CD4-positive, alpha-beta T cell treated with Interferon gamma for 1 hour (primary cell): ENCODE results near the gene LRCH1.

Source experiments
- DNase-seq: peaks from one replicate; pipeline ENCODE4 v3.0.0-alpha.2; 2020

Gene LRCH1

DNA sequence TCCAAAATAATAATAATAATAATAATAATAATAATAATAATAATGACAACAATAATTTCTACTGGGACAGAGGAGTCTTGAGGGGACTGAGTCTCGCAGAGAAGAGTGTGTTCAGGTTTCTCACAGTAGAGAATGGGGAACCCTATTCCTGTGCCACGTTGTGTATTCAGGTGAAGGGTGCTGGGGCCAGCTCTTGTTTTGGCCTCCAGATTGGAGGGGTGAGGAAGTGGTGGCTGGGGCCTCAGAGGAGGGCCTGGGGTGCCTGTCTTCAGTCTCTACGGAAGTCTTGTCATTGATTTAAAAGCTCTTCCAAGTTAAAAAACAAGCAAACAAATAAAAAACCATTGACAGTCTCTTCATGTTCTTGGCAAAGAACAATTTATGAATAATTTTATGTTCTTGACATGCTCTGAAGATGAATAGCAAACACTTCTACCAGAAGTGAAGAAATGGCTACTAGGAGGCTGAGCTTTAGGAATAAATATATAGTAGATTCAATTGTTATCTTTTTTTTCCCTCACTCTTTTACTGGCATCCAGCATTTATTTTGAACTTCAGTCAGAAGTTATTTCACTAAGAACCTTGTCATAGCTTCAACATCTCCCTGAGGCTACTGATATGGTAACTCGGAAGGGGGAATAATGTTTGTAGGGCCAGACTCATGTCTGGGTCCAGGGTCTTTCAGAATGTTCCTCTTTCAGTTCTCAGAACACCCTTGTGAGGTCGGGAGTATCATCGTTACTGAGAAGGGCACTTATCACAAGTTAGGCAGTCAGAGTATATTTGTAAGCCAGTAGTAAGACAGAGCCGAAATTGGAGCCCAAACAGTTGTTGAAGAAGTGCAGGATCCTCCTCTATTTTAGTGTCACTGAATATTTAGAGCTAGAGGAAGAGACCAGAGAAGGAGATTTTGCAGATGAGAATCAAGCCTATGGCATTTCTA is 13.1 kb downstream of the LRCH1 start:
- DNase-seq = no peak

DNA sequence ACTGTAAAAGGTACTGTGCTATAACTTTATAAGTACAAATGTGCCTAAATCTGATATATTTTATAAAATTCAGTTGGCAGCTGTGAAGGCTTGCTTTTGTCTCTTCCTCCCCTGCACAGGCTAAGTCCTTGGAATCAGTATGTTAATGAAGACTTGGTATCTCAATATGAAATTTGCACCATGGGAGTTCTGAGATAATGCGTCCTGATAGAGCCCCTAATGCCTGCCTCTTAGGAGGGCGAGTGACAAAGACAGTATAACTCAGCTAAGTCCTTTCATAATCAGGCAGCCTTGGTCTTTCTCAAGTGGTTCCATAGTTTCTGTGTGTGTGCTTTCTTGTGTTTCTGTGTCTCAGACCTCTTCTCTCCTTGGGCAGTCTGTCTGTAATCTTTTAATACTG is 14.7 kb downstream of the LRCH1 start:
- no peak for DNase-seq

DNA sequence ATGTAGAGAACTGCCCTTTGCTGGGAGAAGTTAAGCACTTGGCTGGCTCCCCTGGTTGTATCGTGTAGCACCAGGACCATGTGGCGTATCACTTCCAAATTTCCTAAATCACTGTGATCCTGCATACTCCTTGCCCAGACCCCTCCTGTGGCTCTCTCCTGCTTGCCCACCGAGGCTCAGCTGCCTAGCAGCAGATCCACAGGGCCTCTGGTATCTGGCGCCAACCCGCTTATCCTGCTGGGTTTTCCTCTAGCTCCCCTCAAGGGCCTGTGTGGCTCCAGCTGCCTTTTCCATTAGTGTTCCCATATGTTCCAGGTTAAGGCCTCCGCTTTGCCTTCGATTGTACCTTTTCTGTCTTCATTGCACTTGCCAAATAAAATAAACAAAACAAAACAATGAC is 16.5 kb downstream of the LRCH1 start:
- no peak for DNase-seq

DNA sequence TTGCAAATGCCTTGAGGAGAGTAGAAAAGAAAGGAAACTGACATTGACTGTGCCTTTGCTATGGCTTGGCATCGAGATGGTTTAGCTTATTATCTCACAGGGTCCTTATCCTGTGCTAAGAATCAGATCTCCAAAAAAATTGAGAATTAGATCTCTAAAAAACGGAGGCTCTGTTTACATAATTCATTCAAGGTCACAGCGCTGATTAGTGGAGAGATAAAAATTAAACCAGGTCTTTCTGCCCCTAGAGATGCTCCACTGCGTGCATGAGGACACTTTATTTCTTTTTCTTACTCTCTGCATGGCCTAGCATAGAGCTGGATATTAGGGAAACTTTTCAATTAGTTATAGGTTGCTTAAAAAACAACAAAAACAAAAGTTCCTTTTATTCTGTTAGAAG is 17.3 kb downstream of the LRCH1 start:
- no peak for DNase-seq

DNA sequence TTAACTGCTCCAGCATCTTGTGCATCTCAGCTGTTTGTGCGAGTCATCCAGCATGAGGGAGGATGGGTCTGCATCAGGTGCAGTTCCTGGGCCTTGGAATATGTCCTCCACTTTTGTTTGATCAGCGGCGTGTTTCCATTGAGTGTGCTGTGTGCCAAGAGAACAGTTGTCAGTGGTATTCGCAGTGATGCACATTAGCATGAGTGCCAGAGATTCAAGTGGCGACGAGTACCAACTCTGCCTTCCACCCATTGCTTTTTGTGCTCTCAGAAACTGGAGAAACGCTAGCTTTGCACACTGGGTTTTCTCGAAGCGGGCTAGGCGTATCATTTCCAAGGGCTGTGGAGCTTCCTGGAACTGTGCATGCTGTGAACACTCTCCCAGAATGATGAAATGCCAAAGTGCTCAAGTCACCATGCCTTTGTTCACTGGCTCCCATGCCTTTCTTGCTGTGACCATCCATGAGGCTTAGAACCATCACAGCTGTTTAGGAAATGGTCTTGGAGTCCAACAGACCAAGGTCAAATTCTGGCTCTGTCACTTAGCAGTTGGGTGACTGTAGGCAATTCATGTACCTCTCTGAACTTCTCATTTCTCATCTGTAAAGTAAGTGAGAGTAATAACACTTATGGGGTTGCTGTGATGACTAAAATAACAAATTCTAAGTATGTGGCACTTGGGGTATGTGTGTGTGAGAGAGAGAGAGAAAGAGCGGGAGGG is 18.4 kb downstream of the LRCH1 start:
- DNase-seq = no peak

DNA sequence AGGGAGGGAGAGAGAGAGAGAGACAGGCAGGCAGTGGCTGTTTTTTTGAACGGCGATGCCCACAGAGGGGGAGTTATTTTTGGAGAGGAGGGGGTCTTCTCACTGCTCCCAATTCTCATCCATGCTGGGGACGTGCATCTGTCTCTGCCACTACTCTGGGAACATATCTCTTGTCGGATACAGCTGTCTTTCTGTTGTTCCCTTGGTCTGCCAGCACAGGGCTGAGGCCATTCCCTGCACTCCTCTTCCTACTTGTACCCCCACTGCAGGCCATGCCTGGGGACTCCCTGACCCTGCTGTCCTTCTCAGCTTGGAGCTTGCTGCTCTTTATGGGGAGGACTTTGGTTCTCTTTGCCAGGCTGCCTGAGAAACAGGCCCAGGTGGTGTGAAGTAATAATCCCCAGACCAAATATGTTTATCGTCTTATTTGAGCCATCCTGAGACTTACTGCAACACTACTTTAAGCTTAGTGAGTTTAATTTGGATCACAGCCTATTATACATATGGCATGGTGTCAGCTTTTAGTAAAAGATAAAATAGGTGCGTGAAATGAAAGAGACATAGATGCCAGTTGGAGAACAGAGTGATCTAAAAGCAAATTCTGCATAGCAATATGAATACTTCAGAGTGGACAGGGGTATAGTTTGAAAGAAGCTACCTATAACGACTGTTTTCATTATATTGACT is 19.1 kb downstream of the LRCH1 start:
- DNase-seq = no peak

DNA sequence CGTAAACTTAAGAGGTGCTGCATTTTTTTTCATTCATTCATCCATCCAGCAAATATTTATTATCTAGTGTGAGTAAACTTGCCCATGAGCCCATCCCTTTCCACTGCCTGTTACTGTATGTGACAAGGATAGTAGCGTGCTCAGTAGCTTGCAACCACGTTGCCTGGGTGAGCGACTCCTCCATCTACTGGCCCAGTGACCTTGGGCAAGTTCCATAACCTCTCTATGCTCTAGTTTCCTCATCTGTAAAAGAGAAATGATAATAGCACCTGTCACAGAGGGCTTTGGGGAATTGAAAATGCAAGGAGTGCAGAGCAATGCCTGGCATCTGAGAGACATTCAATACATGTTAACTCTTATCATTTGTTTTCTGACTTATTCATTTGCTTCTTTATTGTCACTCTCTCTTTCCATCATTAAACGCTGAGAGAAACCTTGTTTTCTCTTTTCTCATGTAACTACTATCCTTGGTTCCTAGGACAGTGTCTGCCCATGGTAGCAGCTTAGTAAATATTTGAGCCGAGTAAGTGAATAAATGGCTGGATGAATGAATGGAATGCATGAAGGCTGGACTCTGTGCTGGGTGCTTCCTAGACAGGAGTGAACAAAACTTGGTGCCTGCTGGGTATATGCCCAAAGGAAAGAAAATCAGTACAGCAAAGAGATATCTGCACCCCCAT is 19.9 kb downstream of the LRCH1 start:
- no peak for DNase-seq

DNA sequence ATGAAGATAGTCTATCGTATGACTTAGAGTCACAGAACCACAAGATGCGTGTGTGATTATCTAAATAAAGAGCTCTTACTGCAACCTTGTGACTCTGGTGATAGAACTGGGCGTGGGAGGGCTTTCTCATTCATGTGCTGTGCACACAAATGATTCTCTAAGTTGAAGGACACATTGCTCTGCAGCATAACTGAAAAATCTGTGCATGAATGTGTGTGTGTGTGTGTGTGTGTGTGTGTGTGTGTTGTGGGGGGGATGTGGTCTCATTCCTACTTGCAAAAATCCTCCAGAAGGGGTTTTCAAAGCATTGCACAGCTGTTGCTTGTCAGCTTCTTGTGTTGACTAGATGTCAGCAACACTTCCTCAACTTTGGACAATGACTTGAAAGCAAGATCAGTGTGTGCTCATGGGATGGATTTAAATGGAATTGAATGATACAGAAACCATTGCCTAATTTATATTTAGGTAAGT is 22.4 kb downstream of the LRCH1 start:
- DNase-seq = no peak

DNA sequence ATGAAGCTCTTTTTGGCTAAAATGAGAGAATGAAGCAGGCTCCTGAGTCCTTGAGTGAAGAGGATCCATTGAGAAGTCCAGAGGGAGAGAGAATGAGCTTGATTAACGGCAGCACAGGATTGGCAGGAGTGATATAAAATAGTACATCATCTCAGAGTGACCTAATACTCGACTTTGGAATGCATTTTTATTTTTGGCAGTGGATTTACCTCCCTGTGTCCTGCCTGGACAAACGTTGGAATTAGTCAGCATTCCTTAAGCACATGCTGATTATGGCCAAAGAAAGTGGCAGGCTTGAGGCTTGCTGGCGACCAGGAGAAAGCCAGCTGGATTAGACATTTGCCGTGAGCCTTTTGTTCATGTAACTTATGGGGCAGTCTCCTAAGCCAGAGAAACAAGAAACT is 22.9 kb downstream of the LRCH1 start:
- no peak for DNase-seq

DNA sequence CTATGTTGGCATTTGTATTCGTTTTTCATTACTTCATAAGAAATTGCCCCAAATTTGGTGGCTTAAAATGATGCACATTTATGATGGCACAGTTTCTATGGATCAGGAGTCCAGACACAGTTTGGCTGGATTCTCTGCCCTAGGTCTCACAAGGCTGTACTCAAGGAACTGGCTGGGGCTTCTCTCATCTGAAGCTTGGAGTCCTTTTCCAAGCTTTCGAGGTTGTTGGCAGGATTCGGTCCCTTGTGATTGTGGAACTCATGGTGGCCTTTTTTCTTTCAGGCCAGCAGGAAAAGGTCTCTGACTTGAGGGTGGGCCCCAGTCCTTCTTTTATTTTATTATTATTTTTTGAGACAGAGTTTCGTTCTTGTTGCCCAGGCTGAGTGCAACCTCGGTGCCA is 23.8 kb downstream of the LRCH1 start:
- no peak for DNase-seq

DNA sequence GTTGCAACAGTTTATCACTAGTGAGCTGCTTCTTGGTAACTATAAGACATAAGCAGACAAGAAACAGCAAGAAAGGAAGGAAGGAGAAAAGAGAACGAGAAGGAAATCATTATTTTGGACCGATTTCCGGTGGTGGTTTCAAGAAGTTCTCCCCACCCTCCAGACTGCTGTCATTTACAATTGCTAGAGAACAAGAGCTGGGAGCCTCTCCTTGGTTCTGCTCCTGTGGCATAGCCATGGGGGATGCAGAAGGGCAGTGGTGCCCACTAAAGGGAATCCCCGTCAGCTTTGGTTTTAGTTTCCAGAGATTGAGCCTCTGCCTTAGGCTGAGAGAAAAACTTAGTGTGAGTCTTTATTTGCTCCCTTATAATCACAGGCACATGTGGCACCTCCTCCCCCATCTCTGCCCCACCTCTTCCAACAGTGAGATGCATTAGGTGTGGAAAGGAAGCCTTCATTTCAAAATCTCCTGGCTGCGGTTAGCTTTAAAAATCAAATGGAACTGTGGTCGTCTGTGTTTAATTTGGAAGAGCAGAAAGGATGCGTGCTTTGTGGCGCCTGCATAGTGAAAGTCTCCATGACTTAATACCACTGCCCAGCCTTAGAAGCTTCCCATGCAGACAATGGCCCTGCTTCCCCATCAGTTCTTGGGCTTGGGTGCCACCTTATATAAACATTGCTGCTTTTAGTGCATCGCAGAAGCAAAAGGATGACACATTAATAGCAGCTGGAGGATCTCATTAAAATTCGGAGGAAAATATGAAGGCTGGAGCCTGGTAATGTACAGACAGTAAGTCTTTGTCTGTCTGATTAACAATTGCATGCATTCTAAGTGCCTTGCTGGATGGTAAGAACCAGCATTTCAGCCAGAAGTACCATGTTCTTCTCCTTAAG is 25.0 kb downstream of the LRCH1 start:
- DNase-seq = no peak

DNA sequence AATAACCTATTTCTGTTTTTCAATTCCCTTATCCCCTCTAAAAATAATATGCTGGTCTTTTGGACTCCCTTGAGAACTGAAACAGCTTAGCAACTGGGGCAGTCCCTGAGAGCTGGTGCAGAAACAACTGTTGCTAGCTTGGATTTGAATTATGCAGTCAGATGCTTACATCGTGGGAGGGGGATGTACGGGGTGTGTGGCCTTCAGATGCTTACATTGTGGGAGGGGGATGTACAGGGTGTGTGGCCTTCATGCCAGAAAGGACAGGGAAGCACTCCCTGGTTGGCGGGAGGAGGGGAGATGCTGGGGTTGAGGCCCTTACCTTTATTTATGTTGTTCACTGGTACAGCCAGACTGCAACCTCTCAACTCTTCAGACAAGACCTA is 25.6 kb downstream of the LRCH1 start:
- peak; percentile 5 for DNase-seq

DNA sequence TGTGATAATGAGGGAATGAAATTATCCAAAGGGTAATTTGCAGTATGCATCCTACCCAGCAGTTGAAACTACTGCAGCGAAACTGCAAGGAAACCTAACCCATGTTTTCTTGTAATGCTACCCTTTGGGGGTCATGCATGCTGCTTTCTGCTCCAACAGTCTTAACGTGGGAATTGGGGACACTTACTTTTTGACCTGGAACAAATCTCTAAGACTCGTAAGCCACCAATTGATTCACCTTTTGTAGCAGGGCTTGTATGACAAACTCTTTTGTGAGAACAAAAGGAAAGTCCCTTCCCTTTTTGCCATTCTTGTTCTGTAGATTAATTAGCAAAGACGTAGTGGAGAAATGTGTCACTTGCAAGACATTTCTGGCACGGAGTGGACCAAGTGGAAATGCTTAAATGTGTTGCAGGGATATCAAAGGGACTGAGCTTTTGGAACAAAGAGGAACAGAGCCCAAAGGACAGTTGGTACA is 27.4 kb downstream of the LRCH1 start:
- no peak for DNase-seq

DNA sequence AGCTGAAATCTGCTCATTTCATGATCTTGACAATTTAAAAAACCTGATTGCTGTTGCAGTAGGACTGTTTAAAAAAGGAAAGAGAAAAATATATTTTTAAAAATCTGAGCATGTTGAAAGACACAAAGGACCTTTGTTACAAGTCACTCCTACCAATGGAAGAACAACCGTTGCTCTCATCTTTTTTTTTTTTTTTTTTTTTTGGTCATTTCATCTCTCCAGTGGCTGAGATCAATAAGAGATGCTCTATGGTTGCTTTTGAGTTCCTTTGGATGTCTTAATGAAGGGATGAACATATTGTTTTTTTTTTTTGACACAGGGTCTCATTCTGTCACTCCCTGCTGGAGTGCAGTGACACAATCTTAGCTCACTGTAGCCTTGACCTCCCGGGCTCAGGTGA is 29.2 kb downstream of the LRCH1 start:
- DNase-seq = no peak

DNA sequence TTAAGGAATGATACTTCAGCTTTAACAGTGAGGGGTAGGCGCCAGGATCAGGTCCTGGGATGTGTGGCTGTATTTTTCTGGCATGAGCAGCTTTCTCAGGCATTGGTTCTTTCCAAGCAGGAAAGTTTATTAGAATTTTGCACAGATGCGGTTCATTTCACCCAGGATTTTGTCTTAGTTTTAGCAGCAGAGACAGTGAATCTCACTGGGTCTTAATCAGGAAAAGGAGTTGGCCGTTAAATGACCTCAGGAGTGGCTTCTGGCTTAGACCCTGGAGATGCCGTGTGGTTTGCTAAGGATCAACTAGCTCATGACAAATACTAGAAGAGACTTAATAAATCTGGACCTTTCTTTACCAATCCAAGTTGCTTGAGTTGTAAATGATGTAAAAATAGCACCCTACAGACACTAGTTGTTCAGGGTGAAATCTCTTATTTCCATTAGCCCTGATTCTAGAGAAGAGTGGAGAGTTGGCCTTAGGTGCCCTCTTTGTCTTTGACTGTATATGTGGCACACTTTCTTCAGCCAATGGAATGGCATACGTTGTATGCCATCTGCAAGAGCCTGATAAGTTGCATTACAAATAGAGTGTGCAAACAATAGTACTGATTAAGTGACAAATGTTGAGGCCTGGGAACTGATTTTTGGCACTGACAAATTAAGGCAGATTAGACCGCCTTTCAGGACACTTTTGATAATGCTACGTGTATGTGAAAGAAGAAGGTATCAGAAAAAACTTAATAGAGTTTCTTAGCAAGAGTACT is 34.0 kb downstream of the LRCH1 start:
- no peak for DNase-seq

DNA sequence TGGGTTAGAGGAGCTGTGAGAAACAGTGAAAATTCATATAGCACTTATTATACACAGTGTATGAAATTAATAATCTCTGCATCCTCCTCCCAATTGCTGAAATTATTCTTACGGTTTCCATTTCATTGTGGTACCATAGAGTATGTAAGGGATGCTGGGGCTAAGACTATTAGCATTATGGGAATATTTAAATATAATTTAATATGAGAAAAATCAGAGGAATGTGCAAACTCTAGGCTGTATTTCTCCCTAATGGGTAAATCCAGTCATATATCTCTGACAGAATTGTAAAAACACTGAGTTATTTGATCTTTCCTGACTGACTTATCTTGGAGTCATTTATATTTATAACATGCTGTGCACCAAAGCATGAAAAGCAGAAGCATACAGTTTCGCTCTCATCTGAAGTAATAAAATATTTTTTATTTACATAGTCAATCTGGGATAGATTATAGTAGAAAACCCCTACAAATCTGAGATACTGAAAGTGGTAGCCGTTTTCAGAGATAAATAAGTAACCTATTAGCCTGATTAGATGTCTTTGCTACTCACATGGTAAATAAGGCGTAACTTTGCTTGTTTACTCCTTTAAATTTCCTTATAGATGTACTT is 34.9 kb downstream of the LRCH1 start:
- no peak for DNase-seq

DNA sequence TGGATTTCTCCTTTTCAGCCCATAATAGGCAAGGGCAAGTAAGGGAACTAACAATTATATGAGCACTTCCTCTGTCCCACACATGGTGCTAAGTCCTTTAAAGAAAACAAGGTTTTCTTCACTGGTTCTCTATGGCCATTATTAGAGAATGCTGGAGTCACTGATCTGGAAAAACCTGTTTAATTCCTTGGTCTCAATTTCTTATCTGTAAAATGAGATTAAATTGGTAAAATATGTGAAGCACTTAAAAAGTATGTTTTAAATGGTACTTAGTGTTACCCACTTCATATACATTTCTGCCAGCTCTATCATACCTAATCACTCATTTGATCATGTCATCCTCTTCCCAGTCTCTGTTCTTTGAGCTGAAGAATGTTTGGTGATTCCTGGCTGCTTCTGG is 39.4 kb downstream of the LRCH1 start:
- DNase-seq = no peak

DNA sequence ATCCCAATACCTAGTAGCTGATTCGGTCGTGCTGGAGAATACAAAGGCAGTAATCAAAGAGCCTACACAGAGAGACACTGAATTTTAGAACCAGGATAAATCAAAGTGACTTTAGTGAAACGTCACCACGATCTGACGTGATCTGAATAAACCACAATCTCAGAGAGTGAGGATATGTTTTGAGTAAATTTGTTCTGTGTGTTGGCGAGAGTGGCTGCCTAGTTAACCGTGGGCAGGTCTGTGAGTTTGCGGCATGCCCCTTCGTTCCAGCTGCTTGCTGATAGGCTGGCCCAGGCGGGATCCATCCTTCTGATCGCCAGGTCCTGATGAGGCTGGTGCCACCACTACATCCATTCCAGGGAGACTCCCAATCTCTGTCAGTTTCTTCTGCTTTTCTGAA is 40.4 kb downstream of the LRCH1 start:
- peak; percentile 53 for DNase-seq

DNA sequence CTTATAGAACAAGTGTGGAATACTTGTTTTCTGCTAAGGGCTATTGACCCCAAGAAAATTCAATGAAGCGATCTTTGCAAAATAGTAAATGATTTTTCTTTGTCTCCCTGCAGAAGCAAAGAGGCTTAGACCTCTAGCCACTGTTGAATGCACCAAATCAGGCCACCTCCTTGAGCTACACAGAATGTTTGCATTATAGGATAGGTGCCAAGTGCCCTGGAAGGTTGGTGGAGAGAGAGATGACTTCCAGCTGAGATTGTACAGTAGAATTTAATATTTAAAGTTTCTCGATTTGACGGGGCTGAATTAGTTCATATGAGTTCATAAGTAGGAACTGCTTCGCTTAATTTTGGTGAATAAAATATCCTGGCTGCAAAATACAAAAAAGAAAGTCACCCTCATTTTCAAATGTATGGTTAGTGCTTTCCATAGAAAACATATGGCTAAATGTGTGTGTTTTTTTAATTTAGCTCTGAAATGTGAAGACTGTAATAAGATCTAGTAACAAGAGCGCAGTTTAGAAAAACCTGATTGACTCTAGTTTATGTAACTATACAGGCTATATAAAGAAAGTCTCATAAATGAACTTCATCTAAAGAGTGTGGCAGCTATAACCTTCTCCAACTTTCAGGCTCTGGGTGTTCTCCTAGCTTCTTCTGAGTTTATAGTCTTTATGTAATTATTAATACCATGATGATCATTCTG is 41.6 kb downstream of the LRCH1 start:
- DNase-seq = no peak
